ENCODE measurements around the gene DDRGK1.

DDRGK1 gene

DNA sequence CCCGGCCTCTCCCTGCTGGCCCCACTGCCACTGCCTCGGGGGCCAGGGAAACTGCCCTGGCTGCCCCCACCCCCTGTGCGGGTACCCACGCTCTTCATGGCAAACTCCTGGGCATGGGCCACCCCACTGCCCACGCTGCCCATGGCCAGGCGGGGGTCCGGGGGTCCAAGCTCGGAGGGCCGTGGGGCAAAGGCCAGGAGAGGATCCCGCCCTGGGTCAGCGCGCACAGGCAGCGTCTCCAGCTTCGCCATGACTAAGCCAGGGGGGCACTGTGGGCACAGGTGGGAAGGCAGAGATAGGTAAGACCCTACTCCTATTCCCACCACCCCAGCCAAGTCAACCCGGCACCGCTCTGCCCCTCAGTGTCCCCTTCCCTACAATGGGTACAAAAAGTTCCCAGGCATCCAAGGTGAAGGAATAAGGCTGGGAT, 37.6 kb downstream of the DDRGK1 start:
- no peak for DNase-seq (ENCODE audit: low read depth)
- TF ChIP-seq, protein P1, sequence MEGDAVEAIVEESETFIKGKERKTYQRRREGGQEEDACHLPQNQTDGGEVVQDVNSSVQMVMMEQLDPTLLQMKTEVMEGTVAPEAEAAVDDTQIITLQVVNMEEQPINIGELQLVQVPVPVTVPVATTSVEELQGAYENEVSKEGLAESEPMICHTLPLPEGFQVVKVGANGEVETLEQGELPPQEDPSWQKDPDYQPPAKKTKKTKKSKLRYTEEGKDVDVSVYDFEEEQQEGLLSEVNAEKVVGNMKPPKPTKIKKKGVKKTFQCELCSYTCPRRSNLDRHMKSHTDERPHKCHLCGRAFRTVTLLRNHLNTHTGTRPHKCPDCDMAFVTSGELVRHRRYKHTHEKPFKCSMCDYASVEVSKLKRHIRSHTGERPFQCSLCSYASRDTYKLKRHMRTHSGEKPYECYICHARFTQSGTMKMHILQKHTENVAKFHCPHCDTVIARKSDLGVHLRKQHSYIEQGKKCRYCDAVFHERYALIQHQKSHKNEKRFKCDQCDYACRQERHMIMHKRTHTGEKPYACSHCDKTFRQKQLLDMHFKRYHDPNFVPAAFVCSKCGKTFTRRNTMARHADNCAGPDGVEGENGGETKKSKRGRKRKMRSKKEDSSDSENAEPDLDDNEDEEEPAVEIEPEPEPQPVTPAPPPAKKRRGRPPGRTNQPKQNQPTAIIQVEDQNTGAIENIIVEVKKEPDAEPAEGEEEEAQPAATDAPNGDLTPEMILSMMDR (conservative IDR thresholded peaks at IDR 0.05; ENCODE audit: low read depth, low read length) = no peak
- no peak overlapping the region for H3K4me3 ChIP-seq (ENCODE audit: low read depth, low read length)

DNA sequence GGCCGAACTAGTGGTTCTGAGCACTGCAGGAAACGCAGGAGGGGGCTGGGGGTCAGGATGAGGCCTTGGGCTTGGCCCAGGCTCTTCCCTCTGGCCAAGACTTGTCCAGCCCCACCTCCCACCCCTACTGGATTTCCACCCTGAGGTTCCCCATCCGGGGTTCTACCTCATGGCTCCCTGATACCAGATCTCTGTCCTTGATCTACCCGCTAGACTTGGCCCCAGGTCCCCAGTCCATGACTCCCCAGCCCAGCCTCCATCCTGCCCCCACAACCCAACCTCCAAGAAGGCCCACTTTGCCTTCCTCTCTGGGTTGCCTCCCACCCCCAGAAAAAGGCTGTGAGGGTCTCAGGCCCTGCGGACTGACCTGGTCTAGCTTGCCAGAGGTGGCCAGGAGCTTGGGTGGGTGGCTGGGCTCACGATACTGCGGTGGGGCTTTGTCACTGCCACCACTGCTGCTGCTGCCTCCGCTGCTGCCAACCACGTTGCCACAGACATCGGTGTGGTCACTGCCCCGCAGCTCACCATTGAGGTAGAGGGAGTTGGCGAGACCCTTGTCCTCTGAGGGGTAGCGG, 38.1 kb downstream of the DDRGK1 start:
- TF ChIP-seq, protein P1 (conservative IDR thresholded peaks at IDR 0.05; ENCODE audit: low read depth, low read length) = no peak
- H3K4me3 ChIP-seq (ENCODE audit: low read depth, low read length) = no peak overlapping the region
- no peak for DNase-seq (ENCODE audit: low read depth)

DNA sequence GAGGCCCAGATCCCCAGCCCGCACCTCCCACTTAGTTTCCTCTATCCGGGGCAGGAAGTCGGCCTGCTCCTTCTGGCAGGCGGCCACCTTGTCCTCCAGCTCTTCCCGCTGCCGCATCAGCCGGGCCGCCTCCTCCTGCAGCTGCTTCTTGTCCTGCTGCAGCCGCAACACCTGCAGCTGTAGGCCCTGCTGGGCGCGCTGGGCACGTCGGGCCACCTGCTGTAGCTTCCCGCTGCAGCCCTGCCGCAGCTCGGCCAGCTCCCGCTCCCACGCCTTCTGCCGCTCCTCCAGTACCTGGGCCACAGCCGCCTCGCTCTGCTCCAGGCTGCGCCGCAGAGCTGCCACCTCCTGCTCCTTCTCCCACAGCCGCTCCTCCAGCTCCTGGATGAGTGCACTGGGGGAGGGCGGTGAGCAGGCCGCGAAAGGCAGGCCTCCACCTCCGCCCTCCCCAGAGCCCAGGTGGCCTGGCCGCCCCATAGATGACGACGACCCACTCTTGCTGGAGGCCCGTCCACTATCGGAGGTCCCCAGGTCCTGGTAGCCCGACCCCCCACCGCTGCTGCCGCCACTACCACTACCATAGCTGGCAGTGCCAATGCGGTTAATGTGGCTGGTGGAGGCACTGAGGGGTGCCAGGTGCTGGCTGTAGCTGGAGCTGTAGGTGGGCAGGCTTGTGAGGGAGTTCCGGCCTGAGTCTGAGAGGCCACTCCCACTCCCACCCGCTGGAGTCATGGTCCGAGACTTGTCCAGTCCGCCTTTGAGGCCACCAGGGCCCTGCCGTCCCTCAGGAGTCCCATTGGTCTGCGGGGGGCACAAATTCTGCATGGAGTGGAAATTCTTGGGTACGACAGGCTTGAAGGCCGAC, 38.8 kb downstream of the DDRGK1 start:
- peak; percentile 69 for DNase-seq (ENCODE audit: low read depth)
- TF ChIP-seq, protein P1 (conservative IDR thresholded peaks at IDR 0.05; ENCODE audit: low read depth, low read length) = no peak
- no peak overlapping the region for H3K4me3 ChIP-seq (ENCODE audit: low read depth, low read length)

DNA sequence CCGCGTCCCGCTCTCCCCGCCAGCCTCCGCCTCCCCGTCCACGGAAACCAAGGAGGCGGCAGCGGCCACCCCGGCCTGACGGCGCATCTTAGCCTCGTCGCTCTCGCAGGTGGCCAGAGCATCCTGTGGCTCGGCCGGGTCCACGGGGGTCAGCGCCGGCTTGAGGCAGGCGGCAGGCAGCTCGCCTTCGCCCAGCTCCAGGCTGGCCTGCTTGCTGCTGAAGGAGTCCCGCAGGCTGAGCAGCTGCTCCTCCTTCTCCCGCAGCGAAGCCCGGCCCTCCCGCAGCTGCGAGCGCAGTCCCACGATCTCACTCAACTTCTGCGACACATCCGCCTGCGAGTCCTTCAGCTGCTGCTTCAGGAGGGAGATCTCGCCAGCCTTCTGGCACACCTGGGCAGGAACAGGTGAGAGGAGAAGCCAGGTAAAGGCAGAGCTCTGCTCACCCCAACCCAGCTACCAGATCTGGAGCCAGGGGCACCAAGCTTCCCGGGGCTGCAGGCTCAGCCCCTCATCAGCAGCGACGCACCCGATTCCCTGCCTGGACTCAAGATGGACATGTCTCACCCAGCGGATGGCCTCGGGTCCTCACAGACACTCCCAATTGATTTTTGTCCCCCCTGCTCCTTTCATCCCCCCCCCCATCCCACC, 39.6 kb downstream of the DDRGK1 start:
- TF ChIP-seq, protein P1 (conservative IDR thresholded peaks at IDR 0.05; ENCODE audit: low read depth, low read length) = no peak
- H3K4me3 ChIP-seq (ENCODE audit: low read depth, low read length) = no peak overlapping the region
- DNase-seq (ENCODE audit: low read depth) = no peak

DNA sequence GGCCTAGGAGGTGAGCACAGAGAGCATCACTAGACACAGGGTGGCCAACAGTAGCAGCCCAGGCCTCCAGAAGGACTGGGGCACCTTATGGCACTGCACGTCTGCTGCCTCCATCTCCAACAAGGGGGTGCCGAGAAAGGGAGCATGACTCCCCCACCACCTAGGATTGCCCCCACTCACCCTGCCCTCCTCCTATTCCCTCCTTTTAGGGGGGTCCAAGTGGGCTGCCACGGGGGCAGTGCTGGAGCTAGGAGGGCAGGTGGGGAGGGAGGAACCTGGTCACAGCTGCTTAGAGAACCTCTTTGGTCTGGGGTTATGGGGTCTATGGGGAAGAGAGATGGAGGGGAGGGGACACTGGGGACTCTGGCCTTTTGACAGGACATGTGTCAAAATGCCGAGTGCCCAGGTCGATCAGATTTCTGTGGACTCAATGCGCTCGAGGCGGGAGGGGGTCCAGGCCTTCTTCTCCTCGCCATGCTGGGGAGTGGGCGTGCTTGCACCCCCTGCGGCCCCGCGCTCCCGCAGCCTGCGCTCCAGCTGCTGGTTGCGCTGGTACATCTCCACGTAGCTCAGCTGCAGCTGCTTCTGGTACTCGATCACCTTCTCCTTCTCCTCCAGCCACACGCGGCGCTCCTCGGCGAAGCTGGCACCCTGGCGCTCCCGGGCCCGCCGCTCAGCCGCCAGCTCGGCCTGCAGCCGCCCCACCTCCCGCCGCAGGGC, 40.3 kb downstream of the DDRGK1 start:
- TF ChIP-seq, protein P1 (conservative IDR thresholded peaks at IDR 0.05; ENCODE audit: low read depth, low read length) = no peak
- no peak for DNase-seq (ENCODE audit: low read depth)
- no peak overlapping the region for H3K4me3 ChIP-seq (ENCODE audit: low read depth, low read length)

DNA sequence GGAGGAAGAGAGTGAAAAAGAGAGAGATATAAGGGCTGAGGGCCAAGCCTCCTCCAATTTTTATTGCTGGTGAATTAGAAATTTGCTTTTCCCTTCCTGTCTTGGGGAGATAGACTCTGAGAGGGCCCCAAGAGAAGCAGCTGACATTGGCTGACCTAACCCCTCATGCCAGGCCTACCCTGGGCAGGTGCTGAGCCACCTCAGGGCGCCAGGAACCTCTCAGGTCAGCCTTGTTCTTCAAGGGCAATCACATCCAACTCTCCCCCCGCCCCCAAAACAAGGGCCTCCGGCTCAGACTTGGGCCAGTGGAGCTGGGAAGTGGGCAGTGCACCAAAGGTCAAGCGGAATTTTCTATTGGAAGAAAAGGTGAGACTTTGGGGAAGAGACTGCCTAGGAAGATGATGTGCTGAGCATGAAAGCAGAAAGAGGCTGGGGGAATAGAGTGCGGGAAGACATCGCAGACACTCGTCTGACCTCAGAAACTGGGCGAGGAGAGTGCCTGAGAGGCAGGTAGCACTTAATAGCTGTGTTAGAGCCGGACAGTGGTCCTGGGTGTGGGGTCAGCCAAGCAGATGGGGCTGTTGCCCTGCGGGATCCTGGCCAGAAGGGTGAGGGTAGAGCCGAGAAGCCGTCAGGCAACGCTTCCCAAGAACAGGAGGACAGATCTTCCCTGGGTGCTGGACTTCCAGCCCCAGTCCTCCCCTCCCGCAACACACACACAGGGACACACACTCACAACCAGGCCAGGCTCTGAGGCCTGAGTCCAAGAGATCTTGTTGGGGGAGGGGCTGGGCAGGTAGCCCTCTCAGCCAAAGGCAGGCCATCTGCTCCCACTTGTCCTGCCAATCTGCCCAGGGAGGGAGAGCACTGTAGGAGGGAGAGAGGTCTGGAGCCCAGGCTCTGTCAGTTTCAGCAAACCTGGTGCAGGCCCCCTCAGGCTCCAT, 41.1 kb downstream of the DDRGK1 start:
- H3K4me3 ChIP-seq (ENCODE audit: low read depth, low read length) = no peak overlapping the region
- DNase-seq (ENCODE audit: low read depth) = no peak
- TF ChIP-seq, protein P1 (conservative IDR thresholded peaks at IDR 0.05; ENCODE audit: low read depth, low read length) = no peak
